K562 (cell line): ENCODE measurements around the gene IL17D. TPM values are rescaled to one million over a fixed set of nuclear protein-coding genes. Genes with fewer than 3 reads are reported as not detected.
A peak's percentile ranks its signal among the peaks of the same experiment; 100 is the strongest.

ENCODE experiments used
- ATAC-seq: fragments of 200-7000 bp; cut with Tn5 transposase; 3 replicates; pipeline ENCODE4 v1.9.1; 2020; ENCODE audit warnings: moderate library complexity
- BruUV-seq: library from RNA; stranded (reverse); fragments of 400-500 nt; replicated peaks from 2 replicates; lab custom pipeline; 2021; lab: Mats Ljungman, UMichigan
- CTCF ChIA-PET: fragments of 300-600 bp; formaldehyde crosslinking; extraction: SDS; loops from one replicate; lab custom pipeline; 2021; ENCODE audit warnings: low intra/inter-chr PET ratio; lab: Yijun Ruan, JAX
- POLR2A ChIA-PET: fragments of 300-600, 350-650 bp; sonication (Branson Sonifier 250); formaldehyde crosslinking; extraction: SDS; loops from one replicate; lab custom pipeline; 2021; ENCODE audit warnings: antibody characterized with exemption, inconsistent platforms; lab: Yijun Ruan, JAX
- DNase-seq, 4 experiments: peaks; one replicate each; pipeline versions ENCODE4 v3.0.0 to v3.0.0-alpha.2; 2011 to 2018; ENCODE audit warnings: low spot score in 3 of 4, mixed read lengths in 3 of 4; ENCODE audit errors: extremely low read depth in 1 of 4
- FAIRE-seq: peaks from 2 replicates; lab custom pipeline; 2011; peaks lifted over from hg19 to GRCh38; lab: Jason Lieb, UNC
- H2AFZ ChIP-seq: 2 replicates; pipeline ENCODE4 v1.6.0; 2011; ENCODE audit warnings: low read depth, low read length, control low read depth, inconsistent platforms
- H3K27ac ChIP-seq: fragments of 200-600 bp; 3 replicates; pipeline ENCODE4 v1.8.0; 2011; ENCODE audit warnings: low read depth, mild to moderate bottlenecking, control low read depth, inconsistent platforms, low read length, moderate library complexity, mixed read lengths; ENCODE audit errors: extremely low read depth
- H3K27me3 ChIP-seq, 2 experiments: fragments of 300-600 bp in 1 of 2; 2 replicates in 1 of 2; 3 replicates in 1 of 2; pipeline versions ENCODE4 v1.6.0 to v1.8.0; 2011; ENCODE audit warnings: inconsistent platforms in 2 of 2, low read length in 2 of 2, mild to moderate bottlenecking in 1 of 2, mixed read lengths in 1 of 2, moderate library complexity in 1 of 2; ENCODE audit not compliant: control insufficient read depth in 2 of 2, insufficient read depth in 2 of 2
- H3K36me3 ChIP-seq: fragments of 300-600 bp; 3 replicates; pipeline ENCODE4 v1.8.0; 2011; ENCODE audit warnings: mild to moderate bottlenecking, low read length, inconsistent platforms; ENCODE audit not compliant: control insufficient read depth, insufficient read depth
- H3K4me1 ChIP-seq, 2 experiments: fragments of 200-600 bp in 1 of 2; replicated peaks in 1 of 2; 2 replicates in 1 of 2; 3 replicates in 1 of 2; pipeline versions ENCODE4 v1.5.1 to v1.8.0; 2011; ENCODE audit warnings: inconsistent platforms in 2 of 2, low read length in 2 of 2, mild to moderate bottlenecking in 1 of 2, mixed read lengths in 1 of 2, moderate library complexity in 1 of 2; ENCODE audit not compliant: control insufficient read depth in 2 of 2, insufficient read depth in 2 of 2
- H3K4me2 ChIP-seq: 2 replicates; pipeline ENCODE4 v1.6.1; 2011; ENCODE audit warnings: low read length, control low read depth, inconsistent platforms, mixed read lengths; ENCODE audit not compliant: insufficient read depth
- H3K4me3 ChIP-seq: fragments of 200-600 bp; sonication (generic), shearing (Covaris generic); 2 replicates; pipeline ENCODE4 v1.5.1; 2016; ENCODE audit warnings: control low read depth, inconsistent platforms
- H3K79me2 ChIP-seq: fragments of 200-600 bp; 3 replicates; pipeline ENCODE4 v1.8.0; 2011; ENCODE audit warnings: low read length, inconsistent platforms; ENCODE audit not compliant: control insufficient read depth, insufficient read depth
- H3K9ac ChIP-seq, 2 experiments: 2 replicates each; pipeline versions ENCODE4 v1.6.0 to v1.6.1; 2011; ENCODE audit warnings: low read depth in 2 of 2, low read length in 2 of 2, control low read depth in 1 of 2, inconsistent platforms in 1 of 2, mild to moderate bottlenecking in 1 of 2, mixed read lengths in 1 of 2; ENCODE audit not compliant: insufficient read depth in 1 of 2
- H3K9me1 ChIP-seq: one replicate; pipeline ENCODE4 v1.6.0; 2011; ENCODE audit warnings: inconsistent platforms, mild to moderate bottlenecking, low read length, moderate library complexity; ENCODE audit not compliant: control insufficient read depth, insufficient read depth
- H3K9me3 ChIP-seq: replicated peaks from 2 replicates; pipeline ENCODE4 v1.5.1; 2011; ENCODE audit warnings: low read depth, low read length, inconsistent platforms; ENCODE audit not compliant: control insufficient read depth, insufficient read depth
- H4K20me1 ChIP-seq: replicated peaks from 2 replicates; pipeline ENCODE4 v1.6.1; 2011; ENCODE audit warnings: low read length, inconsistent platforms, mixed read lengths; ENCODE audit not compliant: control insufficient read depth, insufficient read depth
- CAMTA2 ChIP-seq: fragments of 250-450 bp; sonication (Bioruptor Pico); conservative IDR thresholded peaks from 2 replicates; pipeline ENCODE4 v1.5.1; 2022
- DACH1 ChIP-seq: fragments of 450-650 bp; IDR thresholded peaks from 2 replicates; pipeline ENCODE4 v1.6.1; 2018; ENCODE audit not compliant: partially characterized antibody
- KLF13 ChIP-seq: fragments of 450-650 bp; IDR thresholded peaks from 2 replicates; pipeline ENCODE4 v1.6.1; 2016; ENCODE audit warnings: missing genetic modification characterization, low read depth, mild to moderate bottlenecking, missing compliant biosample characterization, moderate library complexity, borderline replicate concordance
- MBD2 ChIP-seq: sonication (generic); IDR thresholded peaks from 2 replicates; pipeline ENCODE4 v1.6.1; 2016; ENCODE audit warnings: low read depth, borderline replicate concordance
- RREB1 ChIP-seq: fragments of 250-450 bp; sonication (Bioruptor Pico); IDR thresholded peaks from 2 replicates; pipeline ENCODE4 v1.4.0; 2020
- ZBTB8A ChIP-seq: fragments of 450-650 bp; IDR thresholded peaks from 2 replicates; pipeline ENCODE4 v1.6.1; 2018; ENCODE audit warnings: mild to moderate bottlenecking, moderate library complexity; ENCODE audit not compliant: partially characterized antibody
- ZFP1 ChIP-seq: fragments of 450-650 bp; formaldehyde crosslinking; IDR thresholded peaks from 2 replicates; pipeline ENCODE4 v1.4.0; 2020; ENCODE audit warnings: mild to moderate bottlenecking, mixed read lengths
- ZNF41 ChIP-seq: fragments of 250-450 bp; sonication (Bioruptor Pico); conservative IDR thresholded peaks from 2 replicates; pipeline ENCODE4 v1.4.0; 2020; ENCODE audit warnings: mild to moderate bottlenecking
- ZNF511 ChIP-seq: sonication (generic); formaldehyde crosslinking; IDR thresholded peaks from 2 replicates; pipeline ENCODE4 v1.8.0; 2022; ENCODE audit warnings: mild to moderate bottlenecking, missing genetic modification reagents
- WGBS: fragments of 100-300 bp; shearing (Covaris generic); methylation state at CpG from one replicate; pipeline ENCODE4 v1.1.6; 2016; ENCODE audit warnings: low coverage, mixed read lengths; ENCODE audit not compliant: insufficient coverage; ENCODE audit errors: missing lambda C conversion rate; 5-methylcytosine and 5-hydroxymethylcytosine counted together
- in situ Hi-C: fragments of 300-500 bp; cut with MboI; formaldehyde crosslinking; loops from 4 replicates; pipeline ENCODE4 v1.15.0; 2018; ENCODE audit warnings: inconsistent platforms, mixed read lengths
- intact Hi-C: fragments of 100-400 bp; cut with micrococcal nuclease; formaldehyde crosslinking; loops from 2 replicates; pipeline ENCODE4 v1.14.2; 2022
- polyA plus RNA-seq, 8 experiments: library from polyadenylated mRNA; depleted of rRNA in 4 of 8; stranded (reverse) in 5 of 8; unstranded in 3 of 8; fragments of >200 nt; fragmentation: Nextera tagmentation in 2 of 8; fragmentation: Illumina TruSeq in 1 of 8; extraction: Ambion mirVana in 2 of 8; extraction: Trizol in 1 of 8; gene quantifications; 2 replicates each; pipeline versions ENCODE4 v1.2.1 to v1.2.3, GENCODE V29; 2011 to 2014; ENCODE audit warnings: inconsistent platforms in 1 of 8, missing spikeins in 1 of 8
- total RNA-seq, 7 experiments: library from RNA; depleted of rRNA in 6 of 7; stranded (reverse); fragments of >200 nt in 6 of 7; fragmentation: Illumina TruSeq in 2 of 7; extraction: Trizol in 2 of 7; gene quantifications; 2 replicates each; pipeline versions ENCODE4 v1.2.1 to v1.2.3, GENCODE V29; 2011 to 2021; ENCODE audit warnings: low replicate concordance in 1 of 7

The IL17D gene
- total and polyA plus RNA-seq, 9 of the 15 experiments (the other 6 are each of a cell fraction or from before 2014, with no cell fraction given), result 0.04 to 0.55 (median 0.13) TPM; not detected in 4

DNA sequence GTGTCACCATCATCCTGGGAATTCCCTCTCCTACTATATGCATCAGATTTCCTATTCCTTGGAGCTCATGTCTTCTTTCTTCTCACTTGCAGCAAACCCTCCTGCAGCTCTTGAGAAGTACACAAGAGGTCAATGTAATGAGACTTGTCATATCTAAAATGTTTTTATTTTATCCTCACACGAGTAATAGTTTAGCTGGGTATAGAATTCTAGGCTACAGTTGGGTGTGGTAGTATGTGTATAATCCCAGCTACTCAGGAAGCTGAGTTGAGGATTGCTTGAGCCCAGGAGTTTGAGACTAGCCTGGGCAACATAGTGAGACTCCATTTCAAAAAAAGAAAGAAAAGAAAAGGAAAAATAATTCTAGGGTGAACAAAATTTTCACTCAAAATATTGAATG is 45.9 kb downstream of the IL17D start:
- DNase-seq (no peak), ATAC-seq (no peak), FAIRE-seq (no peak)
- no peaks in the 10 kb centered on the region for H3K36me3 ChIP-seq
- intact Hi-C loops (no loop called here), in situ Hi-C loops (no loop called here)
- ChIA-PET CTCF (no interaction called here), POLR2A (no interaction called here)
- no peak overlapping the region for H3K9ac ChIP-seq
- no peaks in the 10 kb centered on the region for H3K27me3 ChIP-seq
- no peak overlapping the region for H3K4me2 ChIP-seq
- no peaks in the 10 kb centered on the region for H3K79me2 ChIP-seq
- no peaks in the 10 kb centered on the region for H3K9me1 ChIP-seq
- no peak overlapping the region for H3K27ac ChIP-seq
- TF ChIP-seq CAMTA2 (CRISPR knock-in tag), result no peak
- peak; percentile 71; the same call in 1 of the 2 replicates for TF ChIP-seq ZFP1 (CRISPR knock-in tag)
- TF ChIP-seq DACH1, result no peak
- H3K9me3 ChIP-seq, result no peaks in the 10 kb centered on the region; the same call in 1 of the 2 replicates
- no peaks in the 10 kb centered on the region for H4K20me1 ChIP-seq
- H3K4me1 ChIP-seq, result no peaks in the 10 kb centered on the region
- H3K4me3 ChIP-seq, result no peak overlapping the region
- BruUV-seq, result no TSS peak
- WGBS, result 0% methylated on average over 1 of the region's 1 CpG
- no peak overlapping the region for H2AFZ ChIP-seq

GRCh38 chr13:20754009-20754408 is 50.5 kb downstream of the IL17D start:
- Histone ChIP-seq H3K4me2 (no peak overlapping the region), H2AFZ (no peak overlapping the region), H3K27me3 (no peaks in the 10 kb centered on the region), H3K9me1 (no peaks in the 10 kb centered on the region), H3K27ac (no peak overlapping the region), H3K36me3 (no peaks in the 10 kb centered on the region), H3K9me3 (no peaks in the 10 kb centered on the region; the same call in none of the 2 replicates), H4K20me1 (no peaks in the 10 kb centered on the region), H3K4me3 (no peak overlapping the region), H3K9ac (no peak overlapping the region), H3K4me1 (no peaks in the 10 kb centered on the region), H3K79me2 (no peaks in the 10 kb centered on the region)
- intact Hi-C loops, result no loop called here
- ChIA-PET CTCF (no interaction called here), POLR2A (no interaction called here)
- no TSS peak for BruUV-seq
- DNase-seq (no peak), FAIRE-seq (no peak), ATAC-seq (no peak)
- in situ Hi-C loops, result no loop called here
- TF ChIP-seq ZNF511 (CRISPR knock-in tag) (no peak), KLF13 (no peak), RREB1 (CRISPR knock-in tag) (no peak), MBD2 (no peak), ZNF41 (CRISPR knock-in tag) (no peak), ZBTB8A (no peak)
